GM18511 (cell line): Measurements from ENCODE around the gene TBC1D9.
A peak's percentile ranks its signal among the peaks of the same experiment; 100 is the strongest.

Experiments used
- ATAC-seq: cut with Tn5 transposase; IDR thresholded peaks from one replicate; pipeline ENCODE4 v1.9.1; 2021; ENCODE audit warnings: mild to moderate bottlenecking, moderate library complexity; ENCODE audit not compliant: unreplicated experiment

TBC1D9 gene

DNA sequence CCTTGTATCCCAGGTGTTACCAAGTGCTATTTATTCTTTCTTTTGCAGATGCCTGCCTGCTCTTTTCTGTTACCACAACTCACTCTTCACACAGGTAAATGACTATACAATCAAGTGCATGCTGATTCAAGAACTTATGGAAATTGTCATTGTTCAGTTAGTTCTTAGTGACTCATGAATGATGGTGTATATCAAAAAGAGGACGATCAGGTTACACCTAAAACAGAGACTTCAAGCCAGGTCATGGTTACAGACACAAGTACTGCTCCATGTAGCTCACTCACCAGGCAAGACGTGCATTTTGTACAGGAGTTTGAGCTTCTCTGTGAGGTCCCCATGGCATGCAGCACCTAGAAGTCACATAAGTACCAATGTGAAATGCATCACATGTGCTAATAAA is 128.2 kb downstream of the TBC1D9 start:
- ATAC-seq = no peak

DNA sequence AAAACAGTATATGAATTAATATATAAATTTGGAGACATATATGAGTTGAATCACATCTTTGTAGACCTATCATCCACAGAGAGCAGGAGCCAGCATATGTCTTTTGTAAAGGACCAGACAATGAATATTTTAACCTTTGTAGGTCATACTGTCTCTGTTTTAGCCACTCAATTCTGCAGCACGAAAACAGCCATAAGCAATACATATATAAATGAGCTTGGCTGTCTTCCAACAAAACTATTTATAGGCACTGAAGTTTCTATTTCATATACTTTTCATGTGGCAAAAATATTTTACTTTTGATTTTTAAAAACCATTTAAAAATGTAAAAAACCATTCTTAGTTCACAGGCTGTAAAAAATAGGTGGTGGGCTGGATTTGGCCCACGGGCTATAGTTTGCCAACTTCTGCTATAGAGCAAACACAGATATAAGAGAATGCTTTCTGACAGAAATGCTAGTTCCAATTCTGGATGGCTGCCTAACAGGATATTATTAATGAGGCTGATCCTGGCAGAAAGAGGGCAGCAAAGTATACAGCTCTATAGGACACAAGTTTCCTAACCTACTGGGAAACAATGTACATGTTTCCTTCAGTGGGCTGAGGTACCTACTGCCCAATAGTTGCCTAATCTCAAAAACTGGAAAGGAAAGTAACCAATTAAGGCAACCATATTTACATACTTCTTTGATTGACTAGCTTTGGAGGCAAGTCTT is 129.4 kb downstream of the TBC1D9 start:
- no peak for ATAC-seq

DNA sequence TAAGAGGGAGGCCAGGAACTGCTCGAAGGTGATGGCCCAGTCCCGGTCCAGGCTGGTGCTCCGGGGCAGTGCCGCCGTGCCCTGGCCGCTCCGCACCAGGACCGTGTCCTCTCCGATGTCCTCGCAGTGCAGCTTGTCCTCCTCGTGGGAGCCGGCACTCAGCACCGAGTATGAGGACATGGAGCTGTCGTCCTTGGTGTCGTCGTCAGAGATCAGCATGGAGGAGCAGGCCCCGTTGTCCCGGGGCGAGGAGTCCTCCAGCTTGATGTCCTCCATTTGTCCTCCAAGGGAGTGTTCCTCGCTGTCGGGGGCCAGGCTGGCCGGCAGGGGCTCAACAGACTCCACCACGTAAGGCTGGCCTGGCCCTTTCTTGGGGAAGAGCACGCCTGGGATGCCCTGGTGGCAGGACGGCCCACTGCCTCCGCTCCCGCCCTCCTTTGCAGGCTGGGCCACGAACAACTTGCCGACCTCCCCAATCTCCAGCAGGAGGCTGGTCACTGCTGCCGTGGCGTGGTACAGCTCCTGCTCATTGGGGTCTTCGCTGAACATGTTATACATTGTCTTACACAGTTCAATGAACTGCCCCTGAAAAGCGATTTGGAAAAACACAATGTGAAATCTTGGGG is 133.7 kb downstream of the TBC1D9 start:
- no peak for ATAC-seq

DNA sequence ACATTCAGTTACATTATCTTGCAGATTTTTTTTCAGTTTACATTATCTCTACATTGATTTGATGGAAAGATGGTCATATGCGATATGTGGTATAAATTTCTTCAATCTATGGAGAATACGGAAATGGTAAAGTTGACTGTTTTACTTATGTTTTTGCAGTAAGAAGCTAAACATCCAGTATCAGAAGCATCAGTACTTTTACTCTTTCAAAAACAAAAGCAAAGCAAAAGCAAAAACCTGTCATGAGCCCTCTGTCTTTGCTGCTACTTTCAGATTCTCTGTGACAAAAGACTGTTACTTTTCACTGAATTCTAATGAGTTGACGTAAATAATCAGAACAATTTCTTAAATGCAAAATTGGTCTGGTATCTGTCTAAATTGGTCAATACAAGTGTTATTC is 135.0 kb downstream of the TBC1D9 start:
- ATAC-seq = no peak

DNA sequence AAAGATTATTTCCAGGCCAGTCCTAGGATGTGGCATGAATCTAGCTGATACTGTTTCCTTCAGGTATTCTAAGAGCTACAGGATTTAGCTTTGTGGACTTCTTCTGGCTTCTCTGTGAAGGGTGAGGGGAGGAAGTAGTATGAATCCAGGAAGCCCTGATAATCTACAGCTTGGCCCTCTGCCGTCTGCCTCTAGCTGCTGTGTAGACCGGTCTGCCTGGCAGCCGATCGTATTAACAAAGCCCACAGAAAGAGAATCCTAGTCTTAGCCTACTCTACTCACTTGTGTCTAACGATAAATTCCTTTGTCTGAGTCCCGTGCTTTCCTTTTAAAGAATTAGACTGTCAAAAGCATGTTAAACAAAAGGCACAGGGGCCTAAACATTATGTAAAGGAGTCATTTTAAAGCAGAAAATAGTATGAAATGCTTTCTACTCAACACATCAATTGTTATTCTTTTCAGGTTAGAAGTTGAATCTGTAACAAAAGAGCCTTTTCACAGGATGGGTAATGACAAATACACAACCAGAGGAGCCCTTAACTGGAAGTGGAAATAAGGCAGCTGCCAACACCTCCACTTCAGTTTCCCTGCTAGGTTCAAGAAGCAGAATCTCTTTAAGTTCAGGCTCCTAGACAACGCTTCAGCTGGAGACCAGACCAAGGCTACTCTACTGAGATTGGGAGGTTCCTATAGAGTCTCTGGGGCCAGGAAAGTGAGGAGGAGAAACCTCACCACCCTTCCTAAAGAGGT is 138.5 kb downstream of the TBC1D9 start:
- ATAC-seq = no peak

DNA sequence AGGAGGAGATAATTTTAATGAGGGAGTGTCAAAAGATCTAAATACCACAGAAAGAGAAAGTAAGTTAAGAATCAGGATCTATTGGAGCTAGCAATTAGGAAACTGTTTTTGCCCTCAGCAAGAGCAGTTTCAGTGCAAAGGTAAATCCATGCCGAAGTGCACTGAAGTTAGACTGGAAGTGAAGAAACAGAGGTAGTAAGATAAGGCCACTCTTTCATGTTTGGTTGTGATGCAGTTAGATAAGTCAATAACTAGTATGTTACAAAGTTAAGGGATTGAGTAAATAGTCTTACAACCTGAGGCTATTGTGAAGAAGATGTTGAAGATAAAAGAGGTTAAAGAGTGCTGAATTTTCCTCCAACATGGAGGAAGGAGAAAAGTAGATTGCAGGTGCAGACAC is 140.7 kb downstream of the TBC1D9 start:
- no peak for ATAC-seq

DNA sequence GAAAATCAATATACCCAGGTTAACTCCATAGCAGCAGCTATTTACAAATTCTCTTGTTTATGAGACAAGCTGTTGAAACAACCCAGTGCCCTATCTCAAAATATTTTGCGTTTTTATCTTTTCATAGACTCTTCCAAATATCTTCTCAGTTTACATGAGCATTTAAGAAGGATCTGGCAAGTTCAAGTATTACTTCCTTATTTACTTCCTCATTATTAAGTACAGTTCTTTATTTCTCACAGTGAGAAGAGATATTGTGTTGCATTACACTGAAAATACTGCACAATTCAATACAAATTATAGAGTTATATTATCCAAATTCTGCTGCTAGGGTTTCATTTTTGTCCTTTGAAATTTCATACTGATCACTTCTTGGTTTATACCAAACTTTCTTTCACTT is 143.8 kb downstream of the TBC1D9 start:
- no peak for ATAC-seq

DNA sequence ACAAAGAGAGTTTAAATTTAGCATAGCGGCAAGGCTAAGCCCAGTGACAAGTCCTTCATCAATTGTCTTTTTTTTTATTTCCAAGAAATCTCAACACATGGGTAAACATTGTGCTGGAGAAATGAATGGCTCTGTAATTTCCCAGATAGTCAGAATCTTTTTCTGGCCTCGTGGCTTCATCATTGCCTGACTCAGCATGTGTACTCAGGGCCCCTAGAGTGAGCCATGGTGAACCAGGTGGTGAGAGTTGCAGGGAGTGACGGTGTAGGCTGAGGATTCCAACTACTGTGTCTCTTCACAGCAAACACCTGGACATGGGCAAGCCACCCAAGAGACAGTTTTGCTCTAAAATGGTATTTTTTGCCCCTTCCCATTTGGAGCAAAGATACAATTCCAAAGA is 144.3 kb downstream of the TBC1D9 start:
- ATAC-seq = no peak

DNA sequence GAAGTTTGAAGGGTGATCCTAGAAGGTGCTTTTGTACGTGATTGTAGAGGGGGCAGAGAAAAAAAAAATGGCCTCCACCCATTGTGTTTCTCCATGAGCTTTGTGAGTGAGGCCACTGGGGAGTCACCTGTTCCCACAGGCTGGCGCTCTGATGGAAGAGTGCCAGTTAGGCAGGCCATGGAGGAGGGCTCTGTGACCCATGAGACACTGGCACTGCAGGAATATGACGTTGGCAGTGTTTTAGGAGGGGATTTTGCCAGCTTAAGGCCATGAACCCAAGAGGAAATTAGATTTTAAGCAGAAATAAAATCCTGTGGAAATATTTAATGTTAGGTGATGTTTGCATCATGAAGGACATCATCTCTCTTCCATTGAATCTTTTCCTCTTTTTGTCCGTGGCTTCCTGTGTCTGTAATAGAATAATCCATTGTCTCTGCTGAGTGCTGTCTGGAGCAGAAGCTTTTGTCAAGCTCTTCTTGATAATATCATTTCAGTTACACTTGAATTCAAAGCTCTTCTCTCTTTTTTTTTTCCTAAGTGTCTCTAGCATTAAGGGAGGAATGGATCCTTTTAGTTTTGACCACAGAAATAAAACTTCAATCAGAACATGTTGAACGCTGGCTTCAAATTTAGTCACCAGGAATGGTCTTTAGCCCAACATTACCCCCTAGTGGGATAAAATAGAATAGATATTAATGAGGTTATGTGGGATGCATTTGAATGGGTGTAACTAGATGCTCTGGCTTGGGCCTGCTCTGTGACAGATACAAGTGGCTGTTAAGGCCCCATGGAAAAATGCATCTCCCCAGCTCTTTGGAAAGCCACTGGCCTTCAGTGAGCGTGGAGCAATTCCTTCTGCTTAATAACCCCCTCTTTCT is 146.4 kb downstream of the TBC1D9 start:
- peak; percentile 95 for ATAC-seq

DNA sequence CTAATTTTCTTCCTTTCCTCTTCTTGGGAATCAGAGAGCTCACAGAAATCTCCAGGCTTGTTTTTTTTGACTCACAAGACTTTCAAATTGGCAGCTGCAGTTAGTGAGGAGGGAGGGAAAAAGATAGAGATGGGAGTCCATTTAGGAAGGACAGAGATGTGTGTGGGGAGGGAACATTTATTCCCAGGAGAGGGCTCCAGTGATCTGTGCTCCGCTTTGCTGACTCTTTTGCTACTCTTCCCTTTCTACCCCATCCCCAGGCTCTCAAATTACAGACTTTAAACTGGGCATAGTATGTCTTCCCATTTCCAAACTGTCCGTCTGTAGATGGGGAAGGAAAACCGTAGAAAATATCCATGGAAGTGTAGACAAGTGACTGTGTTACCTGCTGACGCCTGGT is 148.3 kb downstream of the TBC1D9 start:
- ATAC-seq = no peak

DNA sequence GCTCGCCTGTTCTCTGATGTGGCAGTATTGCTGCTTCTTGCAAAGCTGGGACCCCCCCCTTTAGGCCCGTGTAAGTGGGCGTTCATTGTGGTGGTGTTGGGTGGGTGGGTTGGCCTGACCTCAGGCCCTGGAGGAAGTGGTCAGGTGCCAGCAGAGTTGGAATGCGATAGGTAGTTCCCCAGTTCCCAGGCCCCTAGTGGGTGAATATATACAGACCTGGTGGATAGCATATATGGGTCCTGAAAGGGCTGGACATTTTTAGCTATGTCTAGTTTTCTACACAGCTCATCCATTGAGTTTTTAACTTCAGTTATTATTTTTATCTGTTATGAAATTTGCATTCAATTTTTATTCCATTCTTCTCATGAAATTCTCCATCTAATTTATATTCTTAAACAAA is 151.6 kb downstream of the TBC1D9 start:
- ATAC-seq = no peak

DNA sequence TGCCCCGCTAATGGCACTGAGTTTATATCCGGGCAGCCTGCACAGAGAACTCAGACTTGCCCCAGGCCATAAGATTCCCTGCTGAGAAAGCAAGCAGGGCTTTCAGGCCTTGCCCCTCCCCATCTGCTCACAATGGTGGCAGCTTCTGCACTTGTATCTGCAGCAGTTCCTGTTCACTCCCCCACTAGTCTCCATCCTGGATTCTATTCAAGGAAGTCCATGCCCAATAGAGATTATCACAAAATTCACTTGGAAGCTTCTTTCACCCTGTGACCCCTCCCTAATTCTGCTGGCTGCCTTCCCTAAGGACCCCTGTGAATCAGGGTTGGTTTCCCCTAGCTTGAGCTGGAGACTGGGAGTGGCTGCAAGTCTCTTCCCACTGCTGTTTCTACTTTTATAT is 152.9 kb downstream of the TBC1D9 start:
- no peak for ATAC-seq

DNA sequence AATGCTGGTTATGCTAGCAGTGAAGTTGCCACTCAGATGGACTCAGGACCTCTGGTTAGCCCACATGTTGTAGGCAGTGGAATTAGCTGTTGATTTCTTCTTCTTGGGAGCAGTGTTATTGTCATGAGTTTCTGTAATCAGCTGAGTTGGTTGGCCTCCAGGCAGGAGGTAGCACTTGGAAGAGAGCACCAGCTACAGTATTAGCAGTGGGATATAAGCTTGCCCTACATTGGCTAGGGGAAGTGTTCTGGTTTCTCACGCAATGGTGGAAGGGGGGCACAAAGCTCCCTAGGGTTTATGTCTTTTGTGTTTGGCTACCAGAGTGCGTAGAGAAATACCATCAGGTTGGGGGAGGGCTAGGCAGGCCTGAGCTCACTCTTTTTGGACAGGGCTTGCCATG is 153.5 kb downstream of the TBC1D9 start:
- no peak for ATAC-seq

DNA sequence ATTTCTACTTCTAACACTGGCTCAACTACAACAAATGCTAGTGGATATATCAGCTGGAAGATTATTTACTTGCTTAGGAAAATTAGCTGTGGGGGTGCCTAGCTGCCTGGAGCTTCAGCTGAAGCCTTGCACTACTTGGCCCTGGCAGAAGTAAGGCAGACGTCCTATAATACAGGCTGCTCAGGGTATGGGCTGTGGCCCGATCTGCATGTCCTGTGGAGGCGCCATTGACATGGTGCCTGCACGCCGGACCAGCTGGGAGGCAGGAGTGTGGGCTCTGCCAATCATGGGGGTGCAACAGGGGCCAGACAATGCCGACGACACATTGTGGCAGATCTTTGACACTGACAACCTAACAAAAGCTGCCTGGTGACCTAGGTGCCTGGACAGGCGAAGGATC is 155.8 kb downstream of the TBC1D9 start:
- no peak for ATAC-seq

DNA sequence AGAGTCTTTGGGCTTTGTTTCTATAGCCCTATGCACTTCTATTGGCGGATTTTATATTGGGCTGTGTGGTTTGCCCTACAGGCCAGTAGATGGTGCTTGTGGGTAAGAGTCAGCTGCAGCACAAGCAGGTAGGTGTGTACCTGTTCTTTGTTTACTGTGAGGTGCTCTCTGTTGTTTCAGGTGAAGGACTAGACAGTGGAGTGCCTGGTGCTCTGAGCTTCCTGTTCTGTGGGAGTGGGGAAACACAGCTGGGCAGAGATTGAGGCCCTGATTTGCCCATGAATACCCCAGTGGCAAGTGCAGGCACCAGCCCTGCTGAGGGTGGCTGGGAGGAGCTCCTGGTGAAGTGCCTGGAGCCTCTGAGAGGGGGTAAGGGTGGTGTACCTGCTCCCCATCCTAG is 161.1 kb downstream of the TBC1D9 start:
- ATAC-seq = peak; percentile 51

DNA sequence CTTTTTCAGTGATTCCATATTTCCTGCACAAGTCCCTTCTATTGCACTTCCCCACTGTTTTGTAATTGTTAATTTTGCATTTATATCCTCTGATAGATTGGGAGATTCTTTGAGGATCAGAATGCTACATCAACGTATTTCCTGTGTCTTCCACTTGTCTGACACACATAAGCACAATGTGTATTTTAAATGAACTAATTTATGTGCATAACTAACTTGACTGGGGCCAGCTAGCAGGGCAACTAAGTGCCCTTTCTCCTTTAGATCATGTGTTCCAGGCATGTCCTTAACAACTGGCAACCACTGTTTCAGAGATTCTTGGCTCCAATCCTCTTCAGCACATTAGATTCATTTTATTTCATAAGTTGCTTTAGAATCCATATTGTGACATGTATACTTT is 171.7 kb downstream of the TBC1D9 start:
- no peak for ATAC-seq

DNA sequence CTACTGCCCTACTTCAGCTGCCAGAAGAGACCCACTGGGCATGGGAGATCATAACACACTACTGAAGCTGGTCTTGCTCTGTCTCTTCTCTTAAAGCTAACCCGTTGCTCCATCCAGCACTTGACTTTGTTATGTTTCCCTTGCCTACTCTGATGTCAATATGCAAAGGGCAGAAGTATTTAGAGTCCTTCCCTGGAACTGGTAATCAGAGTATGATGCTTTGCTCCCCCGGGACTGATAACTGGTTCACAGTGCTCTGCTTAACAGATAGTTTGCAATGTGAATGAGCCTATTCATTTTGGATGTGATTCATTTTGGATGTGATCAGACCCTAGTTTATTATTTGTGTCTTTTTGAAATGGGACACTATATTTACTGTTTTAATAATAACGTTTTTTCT is 175.1 kb downstream of the TBC1D9 start:
- ATAC-seq = no peak

DNA sequence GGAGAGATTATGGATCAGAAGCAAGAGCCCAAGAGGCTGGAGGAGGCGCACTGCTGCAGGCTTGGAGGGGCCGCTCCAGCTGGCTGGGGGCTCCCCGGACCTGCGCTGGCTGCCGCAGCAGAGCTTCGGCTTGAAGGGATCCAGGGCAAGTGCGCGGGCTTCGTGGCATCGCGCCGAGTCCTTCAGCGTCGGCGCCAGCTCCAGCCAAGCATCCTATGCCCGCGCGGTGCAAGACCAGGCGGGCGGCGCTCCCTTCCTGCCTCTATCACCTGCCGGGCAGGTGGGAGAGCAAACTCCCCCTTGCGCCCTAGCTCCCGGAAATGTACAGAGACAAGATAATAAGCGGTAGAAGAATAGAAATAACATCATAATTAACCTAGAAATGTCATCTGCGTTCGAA is 176.9 kb downstream of the TBC1D9 start:
- ATAC-seq = no peak

DNA sequence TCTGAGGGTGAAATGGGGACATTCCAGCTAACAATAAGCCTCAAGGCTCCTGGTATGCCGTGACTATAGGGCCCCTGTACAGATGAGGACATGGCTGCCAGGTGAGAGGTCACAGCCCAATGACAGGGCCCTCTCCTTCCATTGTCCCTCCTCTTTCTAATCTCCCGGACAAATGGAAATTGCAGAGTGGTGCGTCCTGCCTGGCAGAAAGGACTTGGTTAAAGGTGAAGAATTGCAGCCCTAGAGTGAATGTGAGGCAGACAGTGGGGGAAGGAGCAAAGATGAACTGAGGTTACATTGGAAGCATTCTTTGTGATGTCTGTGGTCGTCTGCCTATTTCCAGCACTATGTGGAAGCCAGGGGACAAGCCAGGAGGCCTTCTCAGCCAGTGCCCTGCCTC is 180.7 kb downstream of the TBC1D9 start:
- no peak for ATAC-seq

DNA sequence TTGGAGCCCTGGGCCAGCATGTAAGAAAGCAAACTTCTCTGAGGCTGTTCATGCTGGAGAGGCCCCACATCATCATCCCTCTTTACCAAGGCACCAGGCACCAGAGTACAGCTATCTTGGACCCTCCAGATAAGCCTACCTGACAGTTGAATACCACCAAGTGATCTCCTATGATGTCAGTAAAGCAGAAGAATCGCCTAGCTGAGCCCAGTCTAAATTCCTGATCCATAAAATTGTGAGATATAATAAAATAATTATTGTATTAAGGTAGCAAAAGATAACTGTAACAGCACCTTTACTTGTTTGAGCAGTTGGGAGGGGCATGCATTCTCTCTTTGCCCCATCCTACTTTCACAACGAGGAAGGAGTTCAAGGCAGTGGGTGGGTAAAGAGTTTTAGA is 184.6 kb downstream of the TBC1D9 start:
- ATAC-seq = no peak
